DND-41 (cell line): ENCODE data around the gene BASP1.
"Not testable (repeated sequence)": the region's sequence is repeated elsewhere in the genome, so short reads cannot be mapped to it uniquely, and the experiment has no call there.

Source experiments
- ATAC-seq: fragments of 200-7000 bp; cut with Tn5 transposase; 3 replicates; pipeline ENCODE4 v1.9.1; 2021; ENCODE audit warnings: low read depth; ENCODE audit not compliant: insufficient read depth
- DNase-seq: peaks from one replicate; pipeline ENCODE4 v3.0.0-alpha.2; 2020
- H2AFZ ChIP-seq: 2 replicates; pipeline ENCODE4 v1.6.0; 2012; ENCODE audit warnings: low read depth, low read length
- H3K27ac ChIP-seq: 2 replicates; pipeline ENCODE4 v1.5.1; 2012; ENCODE audit warnings: low read length, inconsistent platforms
- H3K27me3 ChIP-seq: fragments of 200-600 bp; sonication (generic); 2 replicates; pipeline ENCODE4 v1.6.0; 2012; ENCODE audit warnings: low read length, mild to moderate bottlenecking, inconsistent platforms; ENCODE audit not compliant: insufficient read depth, poor library complexity
- H3K36me3 ChIP-seq: 2 replicates; pipeline ENCODE4 v1.5.1; 2012; ENCODE audit warnings: low read length, inconsistent platforms; ENCODE audit not compliant: insufficient read depth
- H3K4me1 ChIP-seq: 2 replicates; pipeline ENCODE4 v1.5.1; 2012; ENCODE audit warnings: mild to moderate bottlenecking, low read length; ENCODE audit not compliant: insufficient read depth
- H3K4me2 ChIP-seq: 2 replicates; pipeline ENCODE4 v1.6.0; 2012; ENCODE audit warnings: mild to moderate bottlenecking, moderate library complexity, low read length, inconsistent platforms; ENCODE audit not compliant: insufficient read depth
- H3K4me3 ChIP-seq, 2 experiments: fragments of 200-600 bp in 1 of 2; shearing (Covaris generic) in 1 of 2; 2 replicates each; pipeline ENCODE4 v1.5.1; 2012 to 2016; ENCODE audit warnings: inconsistent platforms in 2 of 2, low read length in 2 of 2, mild to moderate bottlenecking in 2 of 2, low read depth in 1 of 2, moderate library complexity in 1 of 2
- H3K79me2 ChIP-seq: 2 replicates; pipeline ENCODE4 v1.6.0; 2012; ENCODE audit warnings: low read length, inconsistent platforms; ENCODE audit not compliant: insufficient read depth
- H3K9ac ChIP-seq: 2 replicates; pipeline ENCODE4 v1.6.0; 2012; ENCODE audit warnings: low read depth, mild to moderate bottlenecking, inconsistent platforms, low read length, moderate library complexity
- H3K9me3 ChIP-seq: 2 replicates; pipeline ENCODE4 v1.5.1; 2012; ENCODE audit warnings: low read length, moderate library complexity, mild to moderate bottlenecking, inconsistent platforms; ENCODE audit not compliant: insufficient read depth, severe bottlenecking
- H4K20me1 ChIP-seq: 2 replicates; pipeline ENCODE4 v1.6.0; 2012; ENCODE audit warnings: low read length; ENCODE audit not compliant: insufficient read depth
- EZH2 ChIP-seq: IDR thresholded peaks from 3 replicates; pipeline ENCODE4 v1.6.1; 2012; ENCODE audit warnings: borderline replicate concordance, low read depth, mild to moderate bottlenecking, moderate library complexity, low read length, inconsistent platforms; ENCODE audit not compliant: severe bottlenecking
- TF ChIP-seq, protein P1 (sequence below): IDR thresholded peaks from 2 replicates; pipeline ENCODE4 v1.5.1; 2012; ENCODE audit warnings: borderline replicate concordance, low read length, moderate library complexity, mild to moderate bottlenecking; ENCODE audit not compliant: poor library complexity, severe bottlenecking; ENCODE audit errors: extremely low read depth

Gene BASP1

DNA sequence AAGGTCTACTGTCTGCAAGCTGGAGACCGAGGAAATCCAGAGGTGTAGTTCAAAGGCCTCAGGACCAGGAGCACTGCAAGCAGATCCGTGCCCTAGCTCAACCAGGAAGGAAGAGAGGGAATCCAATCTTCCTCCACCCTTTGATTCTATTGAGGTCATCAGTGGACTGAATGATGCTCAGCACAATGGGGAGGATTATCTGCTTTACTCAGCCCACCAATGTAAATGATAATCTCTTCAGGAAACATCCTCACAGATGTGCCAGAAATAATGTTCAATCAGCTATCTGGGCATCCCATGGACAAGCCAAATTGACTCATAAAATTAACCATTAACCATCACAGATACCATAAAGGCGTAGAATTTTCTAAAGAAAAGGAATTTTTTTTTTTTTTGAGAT is 92.0 kb downstream of the BASP1 start:
- no peaks in the 10 kb centered on the region for H4K20me1 ChIP-seq

DNA sequence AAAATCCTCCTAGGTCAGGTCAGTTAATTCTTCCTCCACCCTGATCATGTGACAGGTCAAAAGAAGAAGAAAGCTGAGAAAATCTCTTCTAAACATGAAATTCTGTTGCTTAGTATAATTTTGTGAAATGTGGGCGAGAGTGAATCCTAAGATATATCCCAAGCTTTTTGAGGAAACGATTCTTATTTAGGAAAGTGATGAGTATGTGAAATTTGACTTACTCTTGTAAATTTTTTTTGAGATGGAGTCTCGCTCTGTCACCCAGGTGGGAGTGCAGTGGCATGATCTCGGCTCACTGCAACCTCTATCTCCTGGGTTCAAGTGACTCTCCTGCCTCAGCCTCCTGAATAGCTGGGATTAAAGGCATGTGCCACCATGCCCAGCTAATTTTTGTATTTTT is 93.1 kb downstream of the BASP1 start:
- not testable (repeated sequence) for H3K4me2 ChIP-seq

More for the DNA sequence above, 92.0 kb downstream of the BASP1 start:
- Histone ChIP-seq H3K36me3 (no peaks in the 10 kb centered on the region), H3K79me2 (no peaks in the 10 kb centered on the region), H3K4me1 (no peaks in the 10 kb centered on the region), H3K27me3 (no peaks in the 10 kb centered on the region), H3K9me3 (no peaks in the 10 kb centered on the region), H3K9ac (no peak overlapping the region), H3K27ac (no peak overlapping the region), H2AFZ (no peak overlapping the region), H3K4me2 (no peak overlapping the region), H3K4me3 (no peak overlapping the region)
- TF ChIP-seq, protein P1, sequence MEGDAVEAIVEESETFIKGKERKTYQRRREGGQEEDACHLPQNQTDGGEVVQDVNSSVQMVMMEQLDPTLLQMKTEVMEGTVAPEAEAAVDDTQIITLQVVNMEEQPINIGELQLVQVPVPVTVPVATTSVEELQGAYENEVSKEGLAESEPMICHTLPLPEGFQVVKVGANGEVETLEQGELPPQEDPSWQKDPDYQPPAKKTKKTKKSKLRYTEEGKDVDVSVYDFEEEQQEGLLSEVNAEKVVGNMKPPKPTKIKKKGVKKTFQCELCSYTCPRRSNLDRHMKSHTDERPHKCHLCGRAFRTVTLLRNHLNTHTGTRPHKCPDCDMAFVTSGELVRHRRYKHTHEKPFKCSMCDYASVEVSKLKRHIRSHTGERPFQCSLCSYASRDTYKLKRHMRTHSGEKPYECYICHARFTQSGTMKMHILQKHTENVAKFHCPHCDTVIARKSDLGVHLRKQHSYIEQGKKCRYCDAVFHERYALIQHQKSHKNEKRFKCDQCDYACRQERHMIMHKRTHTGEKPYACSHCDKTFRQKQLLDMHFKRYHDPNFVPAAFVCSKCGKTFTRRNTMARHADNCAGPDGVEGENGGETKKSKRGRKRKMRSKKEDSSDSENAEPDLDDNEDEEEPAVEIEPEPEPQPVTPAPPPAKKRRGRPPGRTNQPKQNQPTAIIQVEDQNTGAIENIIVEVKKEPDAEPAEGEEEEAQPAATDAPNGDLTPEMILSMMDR, result no peak
- no peak for TF ChIP-seq EZH2
- ATAC-seq, result no peak
- no peak for DNase-seq

DNA sequence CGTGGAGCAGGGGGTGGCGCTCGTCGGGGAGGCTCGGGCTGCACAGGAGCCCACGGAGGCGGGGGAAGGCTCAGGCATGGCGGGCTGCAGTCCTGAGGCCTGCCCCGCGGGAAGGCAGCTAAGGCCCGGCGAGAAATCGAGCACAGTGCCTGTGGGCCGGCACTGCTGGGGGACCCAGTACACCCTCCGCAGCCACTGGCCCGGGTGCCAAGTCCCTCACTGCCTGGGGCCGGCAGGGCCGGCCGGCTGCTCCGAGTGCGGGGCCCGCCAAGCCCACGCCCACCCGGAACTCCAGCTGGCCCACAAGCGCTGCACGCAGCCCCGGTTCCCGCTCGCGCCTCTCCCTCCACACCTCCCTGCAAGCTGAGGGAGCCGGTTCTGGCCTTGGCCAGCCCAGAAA is 94.4 kb downstream of the BASP1 start:
- not testable (repeated sequence) for H3K4me3 ChIP-seq, H2AFZ ChIP-seq, H4K20me1 ChIP-seq, H3K79me2 ChIP-seq, H3K9ac ChIP-seq, H3K27me3 ChIP-seq, H3K9me3 ChIP-seq, H3K36me3 ChIP-seq, ATAC-seq, H3K27ac ChIP-seq, H3K4me1 ChIP-seq, DNase-seq, H3K4me2 ChIP-seq

More for the DNA sequence above, 93.1 kb downstream of the BASP1 start:
- not testable (repeated sequence) for H3K9ac ChIP-seq, DNase-seq, H4K20me1 ChIP-seq, H3K79me2 ChIP-seq, H3K36me3 ChIP-seq, ATAC-seq, H3K27me3 ChIP-seq, H3K4me3 ChIP-seq, H2AFZ ChIP-seq, H3K4me1 ChIP-seq, H3K27ac ChIP-seq, H3K9me3 ChIP-seq

DNA sequence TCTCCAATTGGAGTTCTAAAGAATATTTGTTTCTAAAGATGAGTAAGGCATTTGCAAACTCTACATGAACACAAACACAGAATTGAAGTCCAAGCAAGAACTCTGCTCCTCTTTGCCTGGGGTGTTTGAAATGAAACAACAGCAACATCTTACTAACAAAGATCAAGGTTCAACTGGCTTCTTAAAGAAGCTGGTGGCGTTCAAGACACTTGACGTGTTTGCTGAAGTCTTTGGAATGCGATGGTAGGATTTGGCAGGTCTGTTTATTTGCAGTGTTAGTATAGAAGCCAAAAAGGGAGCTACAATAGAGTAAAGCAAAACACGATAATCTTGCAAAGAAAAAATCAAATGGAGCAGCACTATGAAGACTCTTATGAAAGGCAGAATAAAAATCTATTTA is 94.9 kb downstream of the BASP1 start:
- H3K4me2 ChIP-seq, result no peak overlapping the region
- H3K79me2 ChIP-seq, result no peaks in the 10 kb centered on the region
- H3K4me3 ChIP-seq, result no peak overlapping the region
- H2AFZ ChIP-seq, result no peak overlapping the region
- H3K36me3 ChIP-seq, result no peaks in the 10 kb centered on the region
- H3K4me1 ChIP-seq, result no peaks in the 10 kb centered on the region
- no peak for TF ChIP-seq EZH2
- TF ChIP-seq, protein P1, result no peak
- DNase-seq, result no peak
- H3K9me3 ChIP-seq, result no peaks in the 10 kb centered on the region
- H3K27ac ChIP-seq, result no peak overlapping the region
- no peak for ATAC-seq
- H3K9ac ChIP-seq, result no peak overlapping the region
- no peaks in the 10 kb centered on the region for H4K20me1 ChIP-seq
- H3K27me3 ChIP-seq, result no peaks in the 10 kb centered on the region
